MM.1S (cell line): ENCODE results near the gene MRRF.

Experiments used
- DNase-seq: peaks from one replicate; pipeline ENCODE4 v3.0.0-alpha.2; 2015
- H2AFZ ChIP-seq: fragments of 300-600 bp; sonication (generic); 2 replicates; pipeline ENCODE4 v1.6.0; 2016; ENCODE audit warnings: antibody characterized with exemption, low read length
- H3F3A ChIP-seq: fragments of 300-600 bp; sonication (generic); 2 replicates; pipeline ENCODE4 v1.6.1; 2016; ENCODE audit warnings: mild to moderate bottlenecking, antibody characterized with exemption, low read length, moderate library complexity, mixed read lengths; ENCODE audit not compliant: insufficient read depth
- H3K27ac ChIP-seq: fragments of 300-600 bp; sonication (generic); 2 replicates; pipeline ENCODE4 v1.5.1; 2016; ENCODE audit warnings: mild to moderate bottlenecking, low read length
- H3K27me3 ChIP-seq: fragments of 300-600 bp; sonication (generic); replicated peaks from 2 replicates; pipeline ENCODE4 v1.6.0; 2016; ENCODE audit warnings: low read length; ENCODE audit not compliant: insufficient read depth
- H3K36me3 ChIP-seq: fragments of 300-600 bp; sonication (generic); replicated peaks from 2 replicates; pipeline ENCODE4 v1.6.1; 2016; ENCODE audit warnings: mild to moderate bottlenecking, low read length, mixed read lengths; ENCODE audit not compliant: insufficient read depth
- H3K4me1 ChIP-seq: fragments of 300-600 bp; sonication (generic); 2 replicates; pipeline ENCODE4 v1.6.1; 2016; ENCODE audit warnings: low read length, mixed read lengths
- H3K4me2 ChIP-seq: fragments of 300-600 bp; sonication (generic); 2 replicates; pipeline ENCODE4 v1.6.0; 2016; ENCODE audit warnings: low read depth, low read length
- H3K4me3 ChIP-seq: fragments of 300-600 bp; sonication (generic); 2 replicates; pipeline ENCODE4 v1.5.1; 2016; ENCODE audit warnings: low read length, mixed read lengths
- H3K79me2 ChIP-seq: fragments of 300-600 bp; sonication (generic); 2 replicates; pipeline ENCODE4 v1.6.1; 2016; ENCODE audit warnings: mixed run types, low read length, mixed read lengths
- H3K9ac ChIP-seq: fragments of 300-600 bp; sonication (generic); 2 replicates; pipeline ENCODE4 v1.6.1; 2016; ENCODE audit warnings: low read length, mixed read lengths
- H3K9me2 ChIP-seq: fragments of 300-600 bp; sonication (generic); replicated peaks from 2 replicates; pipeline ENCODE4 v1.6.1; 2016; ENCODE audit warnings: mild to moderate bottlenecking, low read length, mixed read lengths; ENCODE audit not compliant: insufficient read depth
- H3K9me3 ChIP-seq: fragments of 300-600 bp; sonication (generic); replicated peaks from 2 replicates; pipeline ENCODE4 v1.6.1; 2016; ENCODE audit warnings: mild to moderate bottlenecking, low read length, mixed read lengths; ENCODE audit not compliant: insufficient read depth
- H4K20me1 ChIP-seq: fragments of 300-600 bp; sonication (generic); 2 replicates; pipeline ENCODE4 v1.6.1; 2016; ENCODE audit warnings: mild to moderate bottlenecking, low read length, moderate library complexity, mixed read lengths; ENCODE audit not compliant: insufficient read depth
- EZH2 ChIP-seq: fragments of 300-600 bp; sonication (generic); optimal IDR thresholded peaks from 2 replicates; pipeline ENCODE3; 2017; ENCODE audit warnings: low read depth, mild to moderate bottlenecking, antibody characterized with exemption, low read length, mixed read lengths
- EZH2phosphoT487 ChIP-seq: fragments of 300-600 bp; sonication (generic); IDR thresholded peaks from 2 replicates; pipeline ENCODE4 v1.6.1; 2018; ENCODE audit warnings: antibody characterized with exemption, low read length
- TF ChIP-seq, protein P1 (sequence below): fragments of 300-600 bp; sonication (generic); IDR thresholded peaks from 2 replicates; pipeline ENCODE4 v1.5.1; 2016; ENCODE audit warnings: antibody characterized with exemption, low read length, mixed read lengths

The MRRF gene

DNA sequence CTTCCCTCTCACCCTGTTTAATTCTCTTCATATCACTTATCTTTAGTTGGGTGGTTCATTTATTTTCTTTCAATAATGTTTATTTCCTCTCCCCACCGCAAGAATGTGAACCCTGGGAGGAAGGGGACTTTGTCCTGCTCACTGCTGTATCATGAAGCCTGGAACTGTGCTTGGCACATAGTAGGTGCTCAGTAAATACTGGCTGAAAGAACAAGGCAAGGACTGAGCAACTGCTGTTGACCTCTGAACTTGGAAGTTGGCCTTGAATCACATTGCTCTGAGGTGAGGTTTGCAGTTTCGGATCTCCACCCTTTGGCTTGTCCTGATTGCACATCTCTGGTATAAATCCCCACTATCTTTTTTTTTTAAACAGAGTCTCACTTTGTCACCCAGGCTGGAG is 84.1 kb downstream of the MRRF start:
- no peak overlapping the region for H3K4me2 ChIP-seq
- H3K4me1 ChIP-seq, result no peaks in the 10 kb centered on the region
- TF ChIP-seq, protein P1, sequence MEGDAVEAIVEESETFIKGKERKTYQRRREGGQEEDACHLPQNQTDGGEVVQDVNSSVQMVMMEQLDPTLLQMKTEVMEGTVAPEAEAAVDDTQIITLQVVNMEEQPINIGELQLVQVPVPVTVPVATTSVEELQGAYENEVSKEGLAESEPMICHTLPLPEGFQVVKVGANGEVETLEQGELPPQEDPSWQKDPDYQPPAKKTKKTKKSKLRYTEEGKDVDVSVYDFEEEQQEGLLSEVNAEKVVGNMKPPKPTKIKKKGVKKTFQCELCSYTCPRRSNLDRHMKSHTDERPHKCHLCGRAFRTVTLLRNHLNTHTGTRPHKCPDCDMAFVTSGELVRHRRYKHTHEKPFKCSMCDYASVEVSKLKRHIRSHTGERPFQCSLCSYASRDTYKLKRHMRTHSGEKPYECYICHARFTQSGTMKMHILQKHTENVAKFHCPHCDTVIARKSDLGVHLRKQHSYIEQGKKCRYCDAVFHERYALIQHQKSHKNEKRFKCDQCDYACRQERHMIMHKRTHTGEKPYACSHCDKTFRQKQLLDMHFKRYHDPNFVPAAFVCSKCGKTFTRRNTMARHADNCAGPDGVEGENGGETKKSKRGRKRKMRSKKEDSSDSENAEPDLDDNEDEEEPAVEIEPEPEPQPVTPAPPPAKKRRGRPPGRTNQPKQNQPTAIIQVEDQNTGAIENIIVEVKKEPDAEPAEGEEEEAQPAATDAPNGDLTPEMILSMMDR, result no peak
- TF ChIP-seq EZH2 (no peak), EZH2phosphoT487 (no peak)
- no peaks in the 10 kb centered on the region; the same call in 1 of the 2 replicates for H3K27me3 ChIP-seq
- H3K9me2 ChIP-seq, result no peaks in the 10 kb centered on the region
- no peak overlapping the region for H3K27ac ChIP-seq
- no peaks in the 10 kb centered on the region for H3K79me2 ChIP-seq
- H4K20me1 ChIP-seq, result no peaks in the 10 kb centered on the region
- no peak overlapping the region for H2AFZ ChIP-seq
- H3F3A ChIP-seq, result no peaks in the 10 kb centered on the region
- no peak for DNase-seq
- H3K9me3 ChIP-seq, result no peaks in the 10 kb centered on the region
- H3K4me3 ChIP-seq, result no peak overlapping the region
- no peaks in the 10 kb centered on the region for H3K36me3 ChIP-seq
- H3K9ac ChIP-seq, result no peak overlapping the region

DNA sequence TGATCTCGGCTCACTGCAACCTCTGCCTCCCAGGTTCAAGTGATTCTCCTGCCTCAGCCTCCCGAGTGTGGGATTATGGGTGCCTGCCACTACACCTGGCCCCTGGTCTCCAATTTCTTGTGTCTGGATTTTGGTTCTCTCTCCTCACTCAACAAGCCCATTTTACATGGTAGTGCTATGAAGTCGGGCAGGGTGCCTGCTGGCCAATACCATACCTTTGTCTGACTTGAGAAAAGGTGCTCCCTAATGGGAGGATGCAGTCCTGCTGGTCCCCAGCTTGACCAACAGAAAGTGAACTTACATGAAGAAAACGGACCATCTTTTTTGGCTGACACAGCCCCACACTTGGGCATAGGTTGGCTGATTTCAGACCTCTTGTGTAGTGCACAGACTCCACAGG is 84.5 kb downstream of the MRRF start:
- Histone ChIP-seq H4K20me1 (no peaks in the 10 kb centered on the region), H3K4me2 (no peak overlapping the region), H3K9ac (no peak overlapping the region), H3K9me3 (no peaks in the 10 kb centered on the region), H3K9me2 (no peaks in the 10 kb centered on the region), H3K36me3 (no peaks in the 10 kb centered on the region), H2AFZ (no peak overlapping the region), H3K27ac (no peak overlapping the region), H3K4me1 (no peaks in the 10 kb centered on the region), H3F3A (no peaks in the 10 kb centered on the region), H3K79me2 (no peaks in the 10 kb centered on the region), H3K27me3 (no peaks in the 10 kb centered on the region; the same call in 1 of the 2 replicates), H3K4me3 (no peak overlapping the region)
- TF ChIP-seq EZH2phosphoT487, result no peak
- TF ChIP-seq EZH2, result no peak
- TF ChIP-seq, protein P1, result no peak
- no peak for DNase-seq

DNA sequence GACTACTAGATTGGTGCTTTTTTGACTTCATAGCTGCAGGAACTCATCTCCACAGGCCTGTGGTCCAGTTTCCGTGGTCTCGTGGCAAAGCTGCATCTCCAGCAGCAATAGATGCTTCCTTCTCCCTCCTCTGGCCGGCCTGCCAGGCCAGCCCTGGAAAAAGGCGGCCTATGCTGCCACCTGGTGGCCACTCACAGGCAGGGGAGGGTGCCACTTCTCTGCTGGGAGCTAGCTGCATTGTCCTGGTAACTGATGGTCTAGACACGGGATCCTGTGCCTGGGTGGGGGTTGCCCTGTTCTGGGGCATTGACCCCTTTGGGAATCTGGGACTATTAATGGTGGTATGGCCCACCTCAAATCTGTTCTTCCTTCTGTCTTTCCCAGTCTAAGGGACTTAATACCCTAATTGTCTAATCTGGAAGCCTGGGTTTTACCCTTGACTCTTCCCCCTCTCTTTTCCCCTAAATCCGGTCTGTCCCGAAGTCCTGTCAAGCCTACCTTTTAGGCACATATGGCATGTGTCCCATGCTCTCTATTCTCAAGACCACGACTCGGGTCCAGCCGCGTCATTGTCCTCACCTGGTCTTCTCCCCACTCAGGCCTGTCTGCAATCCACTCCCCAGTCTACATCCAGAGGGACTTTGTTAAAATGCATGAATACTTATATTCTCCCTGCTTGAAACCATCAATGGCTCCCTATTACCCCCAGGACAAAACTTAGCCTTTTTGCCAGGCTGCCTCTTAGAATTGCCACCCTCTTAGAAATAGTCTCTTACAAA is 86.1 kb downstream of the MRRF start:
- no peaks in the 10 kb centered on the region; the same call in 1 of the 2 replicates for H3K27me3 ChIP-seq
- TF ChIP-seq EZH2 (no peak), EZH2phosphoT487 (no peak)
- TF ChIP-seq, protein P1, result peak; percentile 92
- no peak overlapping the region for H3K9ac ChIP-seq
- H3F3A ChIP-seq, result no peaks in the 10 kb centered on the region
- no peaks in the 10 kb centered on the region for H3K9me2 ChIP-seq
- no peak overlapping the region for H2AFZ ChIP-seq
- no peak overlapping the region for H3K4me3 ChIP-seq
- H3K27ac ChIP-seq, result no peak overlapping the region
- H3K9me3 ChIP-seq, result no peaks in the 10 kb centered on the region
- DNase-seq, result peak; percentile 71
- H3K4me1 ChIP-seq, result no peaks in the 10 kb centered on the region
- H3K4me2 ChIP-seq, result no peak overlapping the region
- H4K20me1 ChIP-seq, result no peaks in the 10 kb centered on the region
- H3K79me2 ChIP-seq, result no peaks in the 10 kb centered on the region
- no peaks in the 10 kb centered on the region for H3K36me3 ChIP-seq
